ENCODE results near the gene PDCD1LG2.
"Not testable (repeated sequence)": the region's sequence is repeated elsewhere in the genome, so short reads cannot be mapped to it uniquely, and the experiment has no call there.

The PDCD1LG2 gene

GRCh38 chr9:5510360-5510931 is at the start of gene PDCD1LG2:
PDCD1LG2 (plus strand) TSS chr9:5510531; CDS start chr9:5522547, 12,016 bp downstream.
- peak; percentile 20 for DNase-seq

DNA sequence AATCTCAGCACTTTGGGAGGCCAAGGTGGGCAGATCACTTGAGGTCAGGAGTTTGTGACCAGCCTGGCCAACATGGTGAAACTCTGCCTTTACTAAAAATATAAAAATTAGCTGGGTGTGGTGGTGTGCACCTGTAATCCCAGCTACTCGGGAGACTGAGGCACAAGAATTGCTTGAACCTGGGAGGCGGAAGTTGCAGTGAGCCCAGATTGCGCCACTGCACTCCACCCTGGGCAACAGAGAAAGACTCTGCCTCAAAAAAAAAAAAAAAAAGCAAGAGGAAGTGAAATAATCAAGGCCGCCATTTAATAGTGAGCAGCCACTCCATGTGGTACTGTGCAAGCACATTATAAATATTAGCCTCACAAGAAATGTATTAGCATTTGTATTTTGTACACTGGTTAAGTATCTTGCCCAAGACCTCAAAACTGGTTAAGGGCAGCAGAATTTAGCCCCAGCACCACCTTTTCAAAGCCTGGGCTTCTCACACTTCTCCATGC is 45.5 kb upstream of the PDCD1LG2 start:
- not testable (repeated sequence) for DNase-seq

DNA sequence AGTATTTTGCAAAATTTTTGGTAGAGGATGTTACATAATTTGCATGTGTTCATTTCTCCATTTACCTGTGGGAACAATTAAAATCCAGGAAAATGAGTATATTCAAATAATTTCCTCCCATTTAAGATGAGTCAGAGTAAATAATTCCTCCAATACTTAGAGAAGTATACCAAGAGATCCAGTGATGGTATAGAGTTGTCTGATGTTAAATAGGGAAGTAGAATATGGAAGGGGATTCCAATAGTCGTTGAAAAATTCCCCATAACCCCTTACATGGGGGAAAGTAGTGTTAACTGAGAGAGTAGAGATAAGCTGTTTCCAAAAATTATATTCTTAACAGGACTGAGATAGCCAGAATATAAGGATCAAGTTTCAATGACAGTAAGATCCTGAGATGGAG is 44.3 kb upstream of the PDCD1LG2 start:
- DNase-seq: no peak

DNA sequence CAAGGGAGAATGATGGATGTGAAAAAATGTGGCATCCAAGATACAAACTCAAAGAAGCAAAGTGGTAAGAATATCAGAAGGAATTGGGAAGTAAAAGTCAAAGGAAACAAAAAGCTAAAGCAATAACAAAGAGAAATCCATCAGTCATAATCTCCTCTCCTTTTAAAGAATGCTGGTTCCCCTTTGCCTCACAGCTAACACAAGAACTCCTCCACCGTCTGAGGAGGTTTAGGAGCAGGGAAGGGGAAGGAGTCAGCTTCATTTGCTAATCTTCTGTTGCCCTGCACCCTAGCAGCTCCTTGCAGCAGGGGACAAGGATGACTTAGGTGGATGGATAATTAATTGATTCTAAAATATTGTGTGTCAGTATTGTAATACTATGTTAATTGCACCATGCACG is 43.6 kb upstream of the PDCD1LG2 start:
- DNase-seq: no peak

GRCh38 chr9:5468850-5469249 is 41.5 kb upstream of the PDCD1LG2 start:
- no peak for DNase-seq

- no peak for DNase-seq
Measured at GRCh38 chr9:5470122-5470521, 40.2 kb upstream of the PDCD1LG2 start.

DNA sequence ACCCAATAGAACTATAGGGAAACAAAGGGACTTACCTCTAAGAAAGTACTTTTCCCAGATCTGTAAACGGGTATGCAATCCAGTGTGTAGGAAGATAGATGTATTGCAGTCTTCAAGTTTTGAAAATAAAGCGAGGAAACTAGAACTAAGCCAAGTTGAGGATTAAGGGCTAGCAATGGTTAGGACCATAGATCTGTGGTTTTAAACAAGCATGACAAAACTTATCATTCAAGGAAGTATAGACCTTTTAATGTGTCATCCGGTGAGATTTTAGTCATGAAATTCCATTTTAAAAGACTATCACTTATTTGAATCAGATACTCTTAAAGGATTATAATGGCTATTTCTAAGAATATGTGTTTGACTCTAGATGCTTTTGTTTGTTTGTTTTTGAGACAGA is 39.5 kb upstream of the PDCD1LG2 start:
- DNase-seq: no peak

DNA sequence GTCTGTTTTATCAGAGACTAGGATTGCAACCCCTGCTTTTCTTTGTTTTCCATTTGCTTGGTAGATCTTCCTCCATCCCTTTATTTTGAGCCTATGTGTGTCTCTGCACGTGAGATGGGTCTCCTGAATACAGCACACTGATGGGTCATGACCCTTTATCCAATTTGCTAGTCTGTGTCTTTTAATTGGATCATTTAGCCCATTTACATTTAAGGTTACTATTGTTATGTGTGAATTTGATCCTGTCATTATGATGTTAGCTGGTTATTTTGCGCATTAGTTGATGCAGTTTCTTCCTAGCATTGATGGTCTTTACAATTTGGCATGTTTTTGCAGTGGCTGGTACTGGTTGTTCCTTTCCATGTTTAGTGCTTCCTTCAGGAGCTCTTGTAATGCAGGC is 34.7 kb upstream of the PDCD1LG2 start:
- DNase-seq: not testable (repeated sequence)

- DNase-seq: no peak
Measured at GRCh38 chr9:5478206-5478605, 32.1 kb upstream of the PDCD1LG2 start.

- DNase-seq: no peak
Measured at GRCh38 chr9:5479994-5480694, 30.2 kb upstream of the PDCD1LG2 start.

- DNase-seq: no peak
Measured at GRCh38 chr9:5480919-5481318, 29.4 kb upstream of the PDCD1LG2 start.

GRCh38 chr9:5481322-5482040 is 28.9 kb upstream of the PDCD1LG2 start:
- DNase-seq: no peak

DNA sequence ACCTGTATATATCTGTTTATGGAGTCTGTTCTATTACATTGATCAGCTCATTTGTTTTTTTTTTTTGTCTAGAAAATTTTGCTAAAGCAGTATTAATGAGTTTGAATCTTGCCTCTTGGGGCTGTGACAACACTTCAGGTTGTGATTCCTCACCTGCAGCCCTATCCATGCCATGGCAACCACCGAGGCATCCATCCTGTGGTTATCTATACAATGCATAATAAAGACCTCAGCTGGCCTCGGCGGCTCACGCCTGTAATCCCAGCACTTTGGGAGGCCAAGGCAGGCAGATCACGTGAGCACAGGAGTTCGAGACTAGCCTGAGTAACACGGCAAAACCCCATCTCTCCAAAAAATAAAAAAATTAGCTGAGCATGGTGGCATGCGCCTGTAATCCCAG is 28.1 kb upstream of the PDCD1LG2 start:
- no peak for DNase-seq

DNA sequence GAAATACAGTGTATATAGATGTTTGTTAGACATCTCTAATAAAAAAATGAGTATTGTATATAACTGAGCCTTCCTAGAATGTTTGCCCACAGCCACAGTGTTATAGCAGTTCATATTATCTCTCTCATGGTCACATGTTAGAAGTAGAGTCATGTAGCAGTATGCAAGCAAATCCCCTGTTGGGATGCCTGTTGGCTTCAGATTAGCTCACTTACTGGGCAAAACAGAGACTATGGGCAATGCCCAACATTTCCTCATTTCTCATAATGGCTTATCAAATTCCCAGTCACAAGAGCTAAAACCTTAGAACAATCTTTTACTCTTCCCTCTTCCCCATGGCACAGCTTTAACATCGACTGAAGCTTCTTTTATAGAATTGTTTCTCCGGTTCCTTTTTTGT is 27.0 kb upstream of the PDCD1LG2 start:
- DNase-seq: no peak

DNA sequence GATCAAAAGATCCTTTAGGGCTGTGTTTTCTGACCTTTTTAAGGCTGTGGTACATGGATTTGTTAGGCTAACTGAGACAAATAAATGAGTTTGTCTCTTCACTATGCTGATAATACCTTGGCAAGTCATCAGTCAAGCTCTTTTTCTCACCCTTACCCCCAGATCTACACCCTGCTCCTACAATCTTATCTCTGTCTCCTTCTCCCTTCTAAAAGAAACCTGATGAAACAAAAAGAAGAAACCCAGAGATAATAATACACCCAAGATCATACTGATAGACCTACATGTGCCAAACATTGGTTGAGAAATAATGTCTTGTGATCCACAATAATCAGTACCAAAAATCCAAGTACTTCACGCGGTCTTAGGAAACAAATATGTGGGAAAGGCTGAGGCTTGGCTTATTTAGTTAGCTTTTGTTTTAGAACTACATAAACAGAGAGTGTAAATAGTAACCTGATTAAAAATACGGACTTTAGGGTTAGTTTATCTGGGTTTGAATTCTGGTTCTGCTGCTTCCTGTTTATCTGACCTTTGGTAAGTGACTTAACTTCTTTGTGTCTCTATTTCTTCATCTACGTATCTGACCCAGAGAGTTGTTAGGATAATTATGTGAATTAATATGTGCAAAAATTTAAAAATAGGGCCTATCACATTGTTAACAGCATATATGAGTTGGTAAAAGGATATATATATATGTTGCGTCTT is 24.8 kb upstream of the PDCD1LG2 start:
- DNase-seq: no peak

GRCh38 chr9:5486988-5487387 is 23.3 kb upstream of the PDCD1LG2 start:
- no peak for DNase-seq

GRCh38 chr9:5488221-5489008 is 21.9 kb upstream of the PDCD1LG2 start:
- no peak for DNase-seq

- DNase-seq: no peak
Measured at GRCh38 chr9:5489630-5490490, 20.5 kb upstream of the PDCD1LG2 start.

DNA sequence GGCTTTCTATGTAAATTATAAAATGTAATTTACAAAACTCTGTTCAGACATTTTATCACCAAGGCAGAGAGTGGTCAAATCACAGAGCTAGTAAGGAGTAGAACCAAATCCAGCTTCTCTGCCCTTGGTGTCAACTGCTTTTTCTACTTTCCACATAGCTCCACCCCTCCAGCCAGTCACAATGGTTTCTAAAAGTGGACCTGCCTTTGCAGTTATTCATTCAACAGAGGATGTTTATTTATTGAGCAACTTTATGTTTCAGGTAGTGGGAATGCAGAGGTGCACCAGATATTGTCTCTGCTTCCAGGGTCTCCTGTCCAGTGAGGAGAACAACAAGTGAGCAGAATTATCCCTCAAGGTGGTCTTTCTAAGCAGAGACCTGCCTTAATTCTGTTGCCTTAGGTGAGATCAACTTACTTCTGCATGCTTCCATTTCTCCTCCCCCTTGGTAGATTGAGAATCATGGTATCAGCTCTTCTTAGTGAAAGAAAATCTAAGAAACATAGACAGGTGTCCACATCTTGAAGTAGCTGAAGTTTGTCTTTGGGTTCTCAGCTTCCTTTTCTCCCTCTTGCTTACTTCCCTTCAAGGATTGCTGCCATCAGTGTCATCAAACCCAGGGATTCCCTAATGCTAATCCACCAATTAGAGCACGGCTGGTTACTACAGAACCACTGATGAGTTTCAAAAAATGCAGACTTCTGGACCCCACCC is 17.2 kb upstream of the PDCD1LG2 start:
- no peak for DNase-seq

DNA sequence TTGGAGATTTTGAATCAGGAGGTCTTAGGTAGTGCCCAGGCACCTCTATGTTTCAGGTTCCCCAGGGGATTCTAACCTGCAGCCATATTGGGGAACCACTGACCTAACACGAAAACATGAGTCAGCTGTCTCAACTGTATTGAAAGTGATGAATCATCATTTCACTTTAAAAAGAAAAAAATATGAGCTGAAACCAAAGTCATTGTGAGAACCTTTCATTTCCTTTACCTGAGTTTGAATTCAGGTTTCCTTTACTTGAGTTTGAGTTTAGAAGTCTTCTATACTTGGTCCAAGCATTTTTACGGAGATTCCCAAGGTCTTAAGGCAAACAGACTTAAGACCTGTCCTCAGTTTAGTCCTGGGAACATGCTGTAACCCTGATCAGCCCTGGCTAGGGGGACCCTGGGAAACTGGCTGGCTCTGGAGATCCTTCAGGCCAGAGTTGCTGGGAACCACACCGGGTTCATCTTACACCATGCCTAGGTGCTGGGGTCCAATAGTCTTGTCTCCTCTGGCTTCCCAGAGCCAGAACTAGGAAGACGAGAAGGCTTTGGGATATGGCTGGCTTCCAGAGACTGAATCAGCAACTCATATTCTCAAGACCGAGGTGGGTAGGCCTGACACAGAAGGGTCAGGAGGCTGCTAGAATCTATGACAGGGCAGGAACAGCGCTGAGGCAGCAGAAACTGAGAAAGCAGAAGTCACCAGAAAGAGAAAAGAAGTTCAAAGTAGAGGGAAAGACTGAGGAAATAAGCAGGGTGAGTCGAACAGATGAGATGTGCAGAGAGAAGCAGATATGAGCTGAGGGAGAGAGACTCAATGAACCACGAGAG is 16.4 kb upstream of the PDCD1LG2 start:
- DNase-seq: no peak
